Stimulated activated naive CD4-positive, alpha-beta T cell (primary cell): ENCODE results near the gene DOCK2.

Source experiments
- DNase-seq, 6 experiments: peaks; one replicate each; lab custom pipeline; 2025; lab: John Stamatoyannopoulos, UW

Gene DOCK2

GRCh38 chr5:169691471-169691870 is 54.4 kb downstream of the DOCK2 start:
- no peak for DNase-seq

DNA sequence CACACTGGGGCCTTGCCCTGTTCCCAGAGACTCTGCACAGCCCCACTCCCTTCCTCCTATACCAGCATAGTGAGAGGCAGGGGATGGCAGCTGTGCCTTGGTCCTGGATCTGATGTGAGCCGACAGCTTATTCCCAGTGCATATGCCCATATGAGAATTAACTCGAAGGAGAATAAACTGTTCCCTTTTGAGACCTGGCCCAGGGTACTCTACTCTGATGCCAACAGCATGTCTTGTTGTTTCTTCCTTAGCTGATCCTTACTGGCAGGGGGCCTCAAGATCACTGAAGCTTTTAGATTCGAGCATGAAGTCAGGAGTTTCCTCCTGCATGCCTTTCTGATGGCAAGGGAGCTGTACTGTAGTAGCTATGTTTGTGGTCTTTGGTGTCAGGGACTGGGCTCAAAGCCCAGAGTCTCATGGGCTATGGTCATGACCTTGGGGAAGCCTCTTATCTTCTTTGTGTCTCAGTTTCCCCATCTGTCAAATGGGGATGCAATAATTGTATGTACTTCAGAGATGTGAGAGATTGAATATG is 57.1 kb downstream of the DOCK2 start:
- DNase-seq = no peak

- no peak for DNase-seq
Measured at GRCh38 chr5:169695025-169695625, 58.0 kb downstream of the DOCK2 start.

DNA sequence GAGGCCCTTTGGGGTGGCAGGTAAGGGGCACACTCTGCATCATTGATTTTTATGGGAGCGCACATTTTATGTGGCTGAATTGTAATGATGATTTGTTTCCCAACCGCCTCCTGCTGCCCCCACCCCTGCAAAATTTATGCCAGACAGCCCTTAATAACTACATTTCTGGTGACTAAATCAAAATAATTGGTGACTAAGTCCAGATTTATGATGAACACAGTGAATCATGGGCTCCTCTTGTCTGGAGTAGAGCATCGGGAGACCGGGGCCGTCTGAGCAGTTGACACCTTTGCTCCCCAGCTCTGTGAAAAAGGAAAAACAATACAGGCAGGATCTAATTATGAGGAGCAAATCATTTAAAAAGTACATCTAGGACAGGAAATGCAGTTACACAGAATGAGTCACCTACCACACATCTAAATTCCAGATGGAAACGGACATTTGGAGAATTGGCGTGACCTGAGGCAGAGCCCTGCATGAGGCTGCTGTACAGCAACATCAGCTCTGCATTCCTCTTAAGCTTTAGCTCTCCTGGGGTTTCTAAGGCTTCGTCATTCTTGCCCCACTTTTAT is 58.9 kb downstream of the DOCK2 start:
- DNase-seq = no peak

GRCh38 chr5:169696621-169697510 is 59.8 kb downstream of the DOCK2 start:
- no peak for DNase-seq

DNA sequence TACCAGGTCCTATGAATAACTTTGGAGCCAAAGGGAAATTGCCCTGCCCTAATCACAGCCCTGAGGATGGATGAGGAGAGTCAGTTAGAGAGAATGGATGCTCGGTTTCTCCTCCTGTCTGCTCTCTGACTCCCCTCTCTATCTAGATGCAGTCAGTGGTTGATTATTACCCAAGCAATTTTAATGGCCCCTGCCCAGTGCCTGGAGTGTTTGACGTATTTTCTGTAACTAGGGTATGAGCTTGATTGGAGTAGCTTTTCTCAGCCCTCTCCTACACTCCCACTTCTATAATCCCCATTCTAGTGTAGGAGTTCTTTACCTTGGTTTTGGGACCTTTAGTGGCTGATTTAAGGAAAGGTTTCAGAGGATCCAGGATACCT is 60.4 kb downstream of the DOCK2 start:
- no peak for DNase-seq

GRCh38 chr5:169697976-169698375 is 60.9 kb downstream of the DOCK2 start:
- no peak for DNase-seq

GRCh38 chr5:169700611-169701010 is 63.5 kb downstream of the DOCK2 start:
- DNase-seq = no peak

- DNase-seq = no peak
Measured at GRCh38 chr5:169701910-169702451, 64.9 kb downstream of the DOCK2 start.

GRCh38 chr5:169702693-169703481 is 65.8 kb downstream of the DOCK2 start:
- no peak for DNase-seq

DNA sequence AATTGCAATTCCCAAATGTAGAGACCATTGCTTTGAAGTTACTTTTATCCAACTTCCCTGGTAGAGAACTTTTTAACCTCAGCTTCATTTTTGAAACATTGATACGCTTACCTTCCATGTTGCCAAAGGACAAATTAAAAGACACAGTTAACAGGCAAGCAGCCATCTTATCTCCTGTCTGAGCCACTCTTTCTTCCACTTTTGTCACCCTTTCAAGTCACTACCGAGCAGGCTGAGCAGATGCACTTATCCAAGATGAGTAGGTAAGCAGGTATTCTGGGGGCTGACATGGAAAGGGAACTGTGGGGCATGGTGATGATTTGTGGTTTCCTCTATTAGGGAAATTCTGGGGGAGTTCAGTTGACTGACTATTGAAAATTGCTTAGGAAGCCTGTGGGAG is 66.7 kb downstream of the DOCK2 start:
- no peak for DNase-seq

DNA sequence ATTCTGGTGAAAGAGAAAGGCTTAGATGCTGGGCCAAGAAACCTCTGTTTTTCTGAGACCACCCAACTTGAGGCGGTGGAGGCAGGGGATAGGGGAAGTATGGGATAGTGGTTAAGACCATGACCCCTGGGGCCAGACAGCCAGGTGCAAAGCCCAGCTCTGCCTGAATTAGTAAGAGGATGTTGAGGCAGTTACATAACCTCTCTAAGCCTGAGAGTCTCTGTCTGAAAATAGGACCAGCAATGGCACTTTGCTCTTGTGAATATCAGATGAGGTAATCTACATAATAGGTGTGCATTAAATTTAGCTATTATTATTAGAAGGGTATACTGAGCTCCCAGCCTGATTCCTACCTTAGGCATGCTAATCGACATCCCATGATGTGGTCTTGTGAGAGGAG is 68.2 kb downstream of the DOCK2 start:
- DNase-seq = no peak

DNA sequence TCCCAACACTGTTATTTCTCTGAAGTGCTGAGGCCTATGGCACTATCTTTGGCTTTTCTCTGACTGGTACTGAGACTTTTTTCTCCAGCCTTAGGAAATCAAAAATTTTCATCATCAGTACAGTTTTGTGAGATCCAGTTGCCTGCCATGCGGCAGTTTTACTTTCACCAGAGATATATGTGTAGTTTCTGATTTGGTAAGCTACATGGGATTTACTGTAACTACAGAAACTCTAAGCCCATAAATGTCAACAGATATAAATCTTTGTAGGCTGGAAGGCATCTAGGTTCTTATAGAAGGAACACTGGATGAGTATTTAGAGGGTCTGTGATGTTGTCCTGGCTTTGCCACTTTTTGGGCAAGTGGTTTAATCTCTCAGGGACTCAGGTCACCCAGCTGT is 69.0 kb downstream of the DOCK2 start:
- no peak for DNase-seq

GRCh38 chr5:169706758-169707450 is 69.8 kb downstream of the DOCK2 start:
- DNase-seq = no peak

DNA sequence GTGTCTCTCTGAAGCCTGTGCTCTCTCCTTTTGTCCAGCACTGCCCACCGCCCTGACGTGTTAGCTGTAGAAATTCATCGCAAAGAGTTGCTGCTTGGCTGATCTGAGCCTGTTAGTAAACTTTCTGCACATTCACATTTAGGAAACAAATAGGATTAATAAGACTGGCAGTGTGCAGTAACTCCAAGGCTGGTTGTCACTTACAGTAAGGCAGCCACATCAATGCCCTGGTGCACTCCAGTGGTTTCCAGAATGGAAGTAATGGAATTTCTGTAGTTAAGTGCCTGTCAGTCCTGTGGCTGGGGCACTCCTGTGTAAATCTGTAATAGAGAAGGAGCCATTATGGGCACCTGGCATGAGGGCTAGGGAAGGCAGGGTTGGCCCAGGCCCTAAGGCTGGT is 70.6 kb downstream of the DOCK2 start:
- no peak for DNase-seq

GRCh38 chr5:169710675-169711074 is 73.6 kb downstream of the DOCK2 start:
- no peak for DNase-seq

DNA sequence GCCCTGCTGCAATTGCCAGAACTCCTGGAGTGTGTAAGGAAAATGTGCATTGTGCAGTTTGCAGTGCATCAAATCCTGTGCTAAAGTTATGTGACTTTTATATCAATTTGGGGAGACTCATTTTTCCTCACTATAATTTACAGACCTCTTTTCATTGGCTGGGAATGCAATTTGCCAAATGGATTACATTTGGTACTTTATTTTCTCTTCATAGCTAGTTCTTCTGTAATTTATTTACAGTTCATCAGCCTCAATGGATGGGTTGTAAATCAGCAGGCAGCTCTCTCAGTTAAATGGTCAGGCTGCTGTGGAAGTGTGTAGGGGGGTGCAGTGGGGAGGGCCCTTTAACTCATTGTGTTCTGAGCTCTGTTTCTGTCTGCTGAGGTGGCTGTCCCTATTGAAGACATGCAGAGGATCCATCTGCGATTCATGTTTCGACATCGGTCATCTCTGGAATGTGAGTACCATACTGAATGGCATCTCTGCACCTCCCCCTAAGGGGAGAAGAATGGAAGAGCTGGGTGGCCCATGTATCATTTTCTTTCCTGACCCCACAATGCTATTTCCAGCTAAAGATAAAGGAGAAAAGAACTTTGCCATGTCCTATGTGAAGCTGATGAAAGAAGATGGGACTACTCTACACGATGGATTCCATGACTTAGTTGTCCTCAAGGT is 74.6 kb downstream of the DOCK2 start:
- no peak for DNase-seq

DNA sequence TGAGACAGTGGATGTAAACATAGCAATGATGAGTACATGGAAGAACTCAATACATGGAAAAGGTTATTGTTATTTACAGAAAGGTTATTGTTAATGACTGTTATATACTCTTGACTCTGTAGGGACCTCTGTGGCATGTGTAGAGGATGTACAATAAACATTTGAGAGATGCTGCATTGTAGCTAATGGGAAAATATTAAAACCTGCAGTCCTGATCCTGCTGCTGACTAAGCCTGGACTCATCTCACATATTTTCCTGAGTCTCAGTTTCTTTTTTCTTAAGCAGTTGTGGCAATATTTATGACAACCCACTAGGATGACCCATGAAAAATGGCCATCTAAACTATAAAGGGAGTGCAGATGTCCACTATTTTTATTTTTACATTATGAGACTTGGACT is 75.4 kb downstream of the DOCK2 start:
- DNase-seq = no peak

DNA sequence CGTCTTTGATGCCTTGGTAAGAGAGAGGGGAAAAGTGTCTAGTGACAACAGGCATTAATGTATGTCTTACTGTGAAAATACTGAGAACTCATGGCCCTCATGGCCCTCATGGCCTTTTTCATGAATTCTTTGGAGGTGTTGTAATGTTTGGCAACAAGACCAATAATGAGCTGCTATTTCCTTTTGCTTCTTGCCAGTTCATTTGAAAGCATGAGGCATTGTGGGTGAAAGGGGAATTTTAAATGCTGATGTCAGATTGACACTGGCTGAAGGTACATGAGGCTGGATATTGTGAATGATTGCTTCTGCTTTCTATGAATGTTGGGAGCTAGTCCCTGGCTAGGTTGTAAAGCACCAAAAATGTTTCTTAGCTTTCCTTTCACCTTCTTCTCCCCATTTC is 79.2 kb downstream of the DOCK2 start:
- no peak for DNase-seq

DNA sequence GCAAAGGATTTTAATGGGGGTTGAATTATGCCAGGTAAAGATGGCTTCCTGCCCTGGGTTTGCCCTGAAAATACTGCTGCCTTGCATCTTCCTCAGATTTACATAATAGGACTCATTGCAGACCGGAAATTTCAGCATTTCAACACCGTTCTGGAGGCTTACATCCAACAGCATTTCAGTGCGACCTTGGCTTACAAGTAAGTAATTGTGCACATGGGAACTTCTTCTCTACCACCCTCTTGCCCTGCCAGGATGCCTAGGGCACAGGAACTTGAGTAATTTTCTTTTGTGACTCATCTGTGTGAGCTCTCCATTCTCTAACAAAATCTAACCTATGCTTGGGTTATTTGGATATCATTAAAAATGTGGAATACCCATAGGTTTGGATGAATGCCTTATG is 80.2 kb downstream of the DOCK2 start:
- no peak for DNase-seq
